Thoracic aorta (tissue), 2 donors: ENCODE measurements around the gene SLC22A2. TPM values are rescaled to one million over a fixed set of nuclear protein-coding genes. Genes with fewer than 3 reads are reported as not detected.

Experiments
- ATAC-seq: fragments of 150-250 bp; one replicate; pipeline ENCODE4 v1.8.0; 2017; ENCODE audit warnings: low read depth; ENCODE audit not compliant: insufficient number of reproducible peaks, low FRiP score
- DNase-seq: peaks from one replicate; pipeline ENCODE4 v3.0.0-alpha.2; 2020; ENCODE audit warnings: low spot score
- H3K27ac ChIP-seq, 2 donors: fragments of 200-600 bp; sonication (generic); 1 replicate in 1 of 2; 2 replicates in 1 of 2; pipeline ENCODE4 v1.5.1; 2016; ENCODE audit warnings: mild to moderate bottlenecking in 2 of 2, moderate library complexity in 2 of 2
- H3K27me3 ChIP-seq: fragments of 200-600 bp; sonication (generic); replicated peaks from 2 replicates; pipeline ENCODE4 v1.6.0; 2016; ENCODE audit warnings: mild to moderate bottlenecking; ENCODE audit not compliant: insufficient read depth
- H3K36me3 ChIP-seq: fragments of 200-600 bp; sonication (generic); one replicate; pipeline ENCODE4 v1.5.1; 2016
- H3K4me1 ChIP-seq, 2 donors: fragments of 200-600 bp; sonication (generic); 1 replicate in 1 of 2; 2 replicates in 1 of 2; pipeline versions ENCODE4 v1.5.1 to v1.6.0; 2016; ENCODE audit warnings: low read depth in 2 of 2, mild to moderate bottlenecking in 1 of 2; ENCODE audit not compliant: control insufficient read depth in 1 of 2
- H3K4me3 ChIP-seq: fragments of 200-600 bp; sonication (generic); 2 replicates; pipeline ENCODE4 v1.5.1; 2016; ENCODE audit warnings: mild to moderate bottlenecking
- H3K9me3 ChIP-seq: fragments of 200-600 bp; sonication (generic); 2 replicates; pipeline ENCODE4 v1.5.1; 2016
- CTCF ChIP-seq: fragments of 200-600 bp; sonication (generic); IDR thresholded peaks from one replicate; pipeline ENCODE4 v1.5.1; 2019; ENCODE audit warnings: antibody characterized with exemption
- total RNA-seq, 2 donors: library from RNA; depleted of rRNA; stranded (reverse); fragments of >200 nt; gene quantifications; one replicate each; pipeline versions ENCODE4 v1.1.0 to v1.2.3, GENCODE V29; 2016

Gene SLC22A2
- total RNA-seq, 2 donors from 2014 or later = not detected

GRCh38 chr6:160269771-160270170, 11.2 kb upstream of the SLC22A2 start:
- H3K4me3 ChIP-seq = no peak overlapping the region
- no peaks in the 10 kb centered on the region for H3K36me3 ChIP-seq
- TF ChIP-seq CTCF = no peak
- no peak for ATAC-seq
- H3K4me1 ChIP-seq = peaks cover 0 to 5% of the 10 kb centered on the region in 2 donors
- H3K27ac ChIP-seq = no peak overlapping the region
- DNase-seq = no peak
- no peaks in the 10 kb centered on the region for H3K9me3 ChIP-seq
- H3K27me3 ChIP-seq = no peaks in the 10 kb centered on the region

GRCh38 chr6:160269023-160269521, 10.5 kb upstream of the SLC22A2 start:
- H3K4me1 ChIP-seq = no peaks in the 10 kb centered on the region
- no peak for DNase-seq
- H3K36me3 ChIP-seq = no peaks in the 10 kb centered on the region
- no peaks in the 10 kb centered on the region for H3K9me3 ChIP-seq
- no peak for ATAC-seq
- H3K4me3 ChIP-seq = no peak overlapping the region
- TF ChIP-seq CTCF = no peak
- no peak overlapping the region for H3K27ac ChIP-seq
- H3K27me3 ChIP-seq = no peaks in the 10 kb centered on the region

GRCh38 chr6:160267102-160267501, 8.5 kb upstream of the SLC22A2 start:
- Histone ChIP-seq H3K27me3 (no peaks in the 10 kb centered on the region), H3K4me3 (no peak overlapping the region), H3K36me3 (no peaks in the 10 kb centered on the region), H3K27ac (no peak overlapping the region), H3K4me1 (no peaks in the 10 kb centered on the region), H3K9me3 (no peaks in the 10 kb centered on the region)
- no peak for TF ChIP-seq CTCF
- DNase-seq (no peak), ATAC-seq (no peak)

- H3K4me3 ChIP-seq = peak overlapping the region; percentile 43
- H3K27ac ChIP-seq = no peak overlapping the region
- TF ChIP-seq CTCF = no peak
- ATAC-seq (no peak), DNase-seq (no peak)
- no peaks in the 10 kb centered on the region for H3K4me1 ChIP-seq
- H3K27me3 ChIP-seq = no peaks in the 10 kb centered on the region
- H3K36me3 ChIP-seq = no peaks in the 10 kb centered on the region
- H3K9me3 ChIP-seq = no peaks in the 10 kb centered on the region
Observed at GRCh38 chr6:160265869-160266476, 7.4 kb upstream of the SLC22A2 start.

GRCh38 chr6:160264061-160264612, 5.5 kb upstream of the SLC22A2 start:
- H3K4me3 ChIP-seq = no peak overlapping the region
- no peaks in the 10 kb centered on the region for H3K36me3 ChIP-seq
- H3K27ac ChIP-seq = no peak overlapping the region
- no peaks in the 10 kb centered on the region for H3K9me3 ChIP-seq
- DNase-seq (no peak), ATAC-seq (no peak)
- H3K4me1 ChIP-seq = peaks cover 0 to 13% of the 10 kb centered on the region in 2 donors
- TF ChIP-seq CTCF = no peak
- H3K27me3 ChIP-seq = no peaks in the 10 kb centered on the region
